ENCODE results near the gene ATP2B2.

DNA sequence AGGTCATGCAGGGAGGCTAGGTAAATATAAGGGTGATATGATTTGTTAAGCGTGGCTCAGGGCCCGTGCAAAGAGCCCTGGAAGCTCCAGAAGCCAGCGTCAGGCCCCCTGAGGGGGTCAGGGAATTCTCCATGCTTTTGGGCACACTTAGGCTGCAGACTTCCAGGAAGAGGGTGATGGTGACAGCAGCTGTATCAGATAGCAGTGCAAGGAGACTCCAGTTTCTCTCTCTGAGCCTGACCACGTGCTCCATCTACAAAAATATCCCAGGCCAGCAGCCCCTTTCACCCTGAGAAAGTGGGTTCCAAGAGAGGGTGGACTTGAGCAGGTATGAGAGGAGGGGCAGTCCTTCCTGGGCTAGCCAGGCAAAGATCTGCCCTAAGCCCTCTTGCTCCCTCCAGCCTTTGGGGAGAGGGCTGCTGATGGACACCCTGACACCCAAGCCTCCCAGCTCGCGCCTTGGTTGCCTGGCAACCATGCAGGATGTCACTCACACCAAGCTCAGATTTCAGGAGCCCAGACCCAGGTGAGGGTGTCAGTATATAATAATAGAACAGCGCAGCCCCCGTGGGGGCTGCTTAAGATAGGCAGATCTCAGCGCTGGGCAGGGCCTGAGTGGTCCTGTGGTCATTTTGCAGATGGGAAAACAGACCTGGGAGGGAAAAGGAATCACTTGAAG is 35.8 kb downstream of the ATP2B2 start:
- no peak for TF ChIP-seq POLR2AphosphoS5 (IDR thresholded peaks at IDR 0.05; ENCODE audit: low read depth, low read length)
- TF ChIP-seq, protein P1, sequence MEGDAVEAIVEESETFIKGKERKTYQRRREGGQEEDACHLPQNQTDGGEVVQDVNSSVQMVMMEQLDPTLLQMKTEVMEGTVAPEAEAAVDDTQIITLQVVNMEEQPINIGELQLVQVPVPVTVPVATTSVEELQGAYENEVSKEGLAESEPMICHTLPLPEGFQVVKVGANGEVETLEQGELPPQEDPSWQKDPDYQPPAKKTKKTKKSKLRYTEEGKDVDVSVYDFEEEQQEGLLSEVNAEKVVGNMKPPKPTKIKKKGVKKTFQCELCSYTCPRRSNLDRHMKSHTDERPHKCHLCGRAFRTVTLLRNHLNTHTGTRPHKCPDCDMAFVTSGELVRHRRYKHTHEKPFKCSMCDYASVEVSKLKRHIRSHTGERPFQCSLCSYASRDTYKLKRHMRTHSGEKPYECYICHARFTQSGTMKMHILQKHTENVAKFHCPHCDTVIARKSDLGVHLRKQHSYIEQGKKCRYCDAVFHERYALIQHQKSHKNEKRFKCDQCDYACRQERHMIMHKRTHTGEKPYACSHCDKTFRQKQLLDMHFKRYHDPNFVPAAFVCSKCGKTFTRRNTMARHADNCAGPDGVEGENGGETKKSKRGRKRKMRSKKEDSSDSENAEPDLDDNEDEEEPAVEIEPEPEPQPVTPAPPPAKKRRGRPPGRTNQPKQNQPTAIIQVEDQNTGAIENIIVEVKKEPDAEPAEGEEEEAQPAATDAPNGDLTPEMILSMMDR (IDR thresholded peaks at IDR 0.05; ENCODE audit: control extremely low read depth in 1 of 3, insufficient read depth in 1 of 3, low read depth in 1 of 3, low read length in 3 of 3): no peak
- no peak for TF ChIP-seq SP2 (IDR thresholded peaks at IDR 0.05; ENCODE audit: low read length)
- TF ChIP-seq SP4 (IDR thresholded peaks at IDR 0.05; ENCODE audit: low read length): no peak
- TF ChIP-seq CHD1 (IDR thresholded peaks at IDR 0.05; ENCODE audit: low read depth, low read length): no peak
- TF ChIP-seq EGR1 (IDR thresholded peaks at IDR 0.05; ENCODE audit: borderline replicate concordance, low read depth, low read length): no peak
- no peak for TF ChIP-seq KDM4A (IDR thresholded peaks at IDR 0.05; ENCODE audit: low read depth, low read length, severe bottlenecking)
- no peak for TF ChIP-seq HDAC2 (IDR thresholded peaks at IDR 0.05; ENCODE audit: borderline replicate concordance in 1 of 2, low read depth in 2 of 2, low read length in 2 of 2)
- no peak for TF ChIP-seq TBP (IDR thresholded peaks at IDR 0.05; ENCODE audit: low read depth, low read length)

Measured in H1 (cell line).